Osteoblast (primary cell): ENCODE data around the gene TLE3. TPM values are rescaled to one million over a fixed set of nuclear protein-coding genes. Genes with fewer than 3 reads are reported as not detected.
A peak's percentile ranks its signal among the peaks of the same experiment; 100 is the strongest.

Source experiments
- DNase-seq: peaks from one replicate; pipeline ENCODE4 v3.0.0; 2011; ENCODE audit warnings: low spot score, mixed read lengths; ENCODE audit not compliant: insufficient read length; ENCODE audit errors: missing footprints
- H2AFZ ChIP-seq: 2 replicates; pipeline ENCODE4 v1.6.0; 2011; ENCODE audit warnings: mild to moderate bottlenecking, low read length
- H3K27ac ChIP-seq: 2 replicates; pipeline ENCODE4 v1.5.1; 2011; ENCODE audit warnings: mild to moderate bottlenecking, low read depth, low read length, moderate library complexity
- H3K27me3 ChIP-seq: 2 replicates; pipeline ENCODE4 v1.6.0; 2012; ENCODE audit warnings: mild to moderate bottlenecking, control low read depth, inconsistent platforms, low read length, moderate library complexity; ENCODE audit not compliant: insufficient read depth
- H3K36me3 ChIP-seq: 2 replicates; pipeline ENCODE4 v1.5.1; 2011; ENCODE audit warnings: mild to moderate bottlenecking, low read length, control low read depth, moderate library complexity; ENCODE audit not compliant: insufficient read depth
- H3K4me1 ChIP-seq: 2 replicates; pipeline ENCODE4 v1.5.1; 2011; ENCODE audit warnings: mild to moderate bottlenecking, low read length, control low read depth, moderate library complexity; ENCODE audit not compliant: insufficient read depth
- H3K4me2 ChIP-seq: 2 replicates; pipeline ENCODE4 v1.6.0; 2011; ENCODE audit warnings: mild to moderate bottlenecking, low read length; ENCODE audit not compliant: insufficient read depth
- H3K4me3 ChIP-seq: fragments of 200-600 bp; sonication (generic); 3 replicates; pipeline ENCODE4 v1.5.1; 2012; ENCODE audit warnings: mild to moderate bottlenecking, low read length, inconsistent platforms; ENCODE audit not compliant: insufficient read depth
- H3K79me2 ChIP-seq: 2 replicates; pipeline ENCODE4 v1.6.0; 2012; ENCODE audit warnings: mild to moderate bottlenecking, low read length, control low read depth, inconsistent platforms; ENCODE audit not compliant: insufficient read depth
- H3K9me3 ChIP-seq: 2 replicates; pipeline ENCODE4 v1.5.1; 2011; ENCODE audit warnings: low read depth, low read length, control low read depth
- H4K20me1 ChIP-seq: 2 replicates; pipeline ENCODE4 v1.6.0; 2012; ENCODE audit warnings: mild to moderate bottlenecking, low read length, control low read depth; ENCODE audit not compliant: insufficient read depth
- CTCF ChIP-seq: IDR thresholded peaks from 2 replicates; pipeline ENCODE4 v1.5.1; 2011; ENCODE audit warnings: mild to moderate bottlenecking, low read depth, low read length, moderate library complexity; ENCODE audit errors: extremely low read depth
- total RNA-seq: library from RNA; depleted of rRNA; stranded (reverse); fragments of >200 nt; gene quantifications from 2 replicates; pipeline ENCODE4 v1.2.3, GENCODE V29; 2012

TLE3 gene
- total RNA-seq, 1 donor: 29.7 TPM

GRCh38 chr15:70024521-70024920 lies 73.2 kb downstream of the TLE3 start:
- H2AFZ ChIP-seq: no peak overlapping the region
- no peaks in the 10 kb centered on the region for H3K9me3 ChIP-seq
- DNase-seq: no peak
- H3K36me3 ChIP-seq: no peaks in the 10 kb centered on the region
- no peak overlapping the region for H3K4me3 ChIP-seq
- H3K4me2 ChIP-seq: peak overlapping the region; percentile 35
- peaks cover 16% of the 10 kb centered on the region for H3K4me1 ChIP-seq
- no peak for TF ChIP-seq CTCF
- peaks cover 38% of the 10 kb centered on the region for H3K27me3 ChIP-seq
- H3K27ac ChIP-seq: no peak overlapping the region
- no peaks in the 10 kb centered on the region for H4K20me1 ChIP-seq
- no peaks in the 10 kb centered on the region for H3K79me2 ChIP-seq

DNA sequence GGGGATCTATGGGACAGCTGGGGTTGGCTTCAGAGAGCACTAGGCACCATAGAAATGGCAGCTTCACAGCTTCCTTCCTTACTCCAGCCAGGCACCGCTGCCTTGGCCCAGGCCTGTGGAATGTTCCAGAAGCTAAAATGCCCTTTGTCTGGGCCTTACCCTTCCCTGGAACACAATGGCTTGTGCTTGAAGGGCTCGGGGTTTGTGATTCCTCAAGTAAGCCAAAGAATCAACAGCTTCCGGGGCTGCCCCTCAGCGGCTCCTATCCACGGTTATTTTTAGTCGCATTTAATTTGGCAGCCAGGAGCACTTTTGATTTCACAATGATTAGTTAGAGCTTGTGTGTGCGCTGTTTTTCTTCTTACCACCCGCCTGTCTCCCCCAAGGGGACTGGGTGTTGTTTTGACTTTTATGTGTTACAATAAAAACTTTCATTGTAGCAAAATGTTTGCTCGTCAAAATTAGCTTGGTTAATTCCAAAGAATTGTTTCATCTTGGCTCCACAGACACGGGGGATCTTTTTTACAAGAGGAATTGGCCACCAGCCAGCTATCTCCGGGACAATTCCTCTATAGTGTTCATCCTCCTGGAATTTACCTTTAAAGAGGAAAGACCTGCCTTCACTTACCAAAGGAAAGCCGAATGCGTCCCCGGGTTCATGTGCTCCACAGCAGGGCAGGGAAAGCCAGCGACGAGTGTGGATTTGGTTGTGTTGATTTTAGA lies 73.8 kb downstream of the TLE3 start:
- Histone ChIP-seq H3K79me2 (no peaks in the 10 kb centered on the region), H3K27me3 (peaks cover 36% of the 10 kb centered on the region), H4K20me1 (no peaks in the 10 kb centered on the region), H3K4me3 (peak overlapping the region; percentile 23), H3K4me2 (peak overlapping the region; percentile 35), H3K4me1 (peaks cover 16% of the 10 kb centered on the region), H3K9me3 (no peaks in the 10 kb centered on the region), H2AFZ (peak overlapping the region; percentile 89), H3K27ac (peak overlapping the region; percentile 52), H3K36me3 (no peaks in the 10 kb centered on the region)
- TF ChIP-seq CTCF: no peak
- peak; percentile 91 for DNase-seq

GRCh38 chr15:70023064-70023768 lies 74.5 kb downstream of the TLE3 start:
- Histone ChIP-seq H3K27ac (peak overlapping the region; percentile 52), H3K79me2 (no peaks in the 10 kb centered on the region), H3K9me3 (no peaks in the 10 kb centered on the region), H3K4me3 (peak overlapping the region; percentile 23), H3K4me1 (peaks cover 16% of the 10 kb centered on the region), H3K27me3 (peaks cover 33% of the 10 kb centered on the region), H2AFZ (peak overlapping the region; percentile 89), H4K20me1 (no peaks in the 10 kb centered on the region), H3K36me3 (no peaks in the 10 kb centered on the region), H3K4me2 (peak overlapping the region; percentile 35)
- TF ChIP-seq CTCF: no peak
- DNase-seq: peak; percentile 59

DNA sequence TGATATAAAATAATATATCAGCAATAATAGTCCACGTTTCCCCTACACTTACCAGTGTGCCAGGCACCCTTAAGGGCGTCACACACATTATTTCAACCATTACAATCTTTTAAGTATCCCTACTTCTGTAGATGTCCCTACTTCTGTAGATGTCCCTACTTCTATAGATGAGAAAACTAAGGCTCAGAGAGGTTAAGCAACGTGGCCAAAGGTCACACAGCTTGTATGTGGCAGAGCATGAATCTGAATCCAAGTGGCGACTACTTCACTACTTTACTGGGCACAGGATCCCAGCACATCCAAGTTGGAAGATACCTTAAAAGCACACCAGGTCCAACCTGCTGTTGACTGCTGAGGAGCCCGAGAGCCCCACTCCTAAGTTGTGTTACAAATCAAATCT lies 77.5 kb downstream of the TLE3 start:
- Histone ChIP-seq H4K20me1 (no peaks in the 10 kb centered on the region), H3K4me3 (no peak overlapping the region), H3K27me3 (peaks cover 29% of the 10 kb centered on the region), H3K4me1 (peaks cover 16% of the 10 kb centered on the region), H3K4me2 (no peak overlapping the region), H3K27ac (no peak overlapping the region), H3K36me3 (no peaks in the 10 kb centered on the region), H2AFZ (no peak overlapping the region), H3K79me2 (no peaks in the 10 kb centered on the region), H3K9me3 (no peaks in the 10 kb centered on the region)
- no peak for TF ChIP-seq CTCF
- DNase-seq: no peak
